H1 (cell line): ENCODE measurements around the gene OSBPL6. TPM values are rescaled to one million over a fixed set of nuclear protein-coding genes. Genes with fewer than 3 reads are reported as not detected.
A peak's percentile ranks its signal among the peaks of the same experiment; 100 is the strongest.

Source experiments
- CTCF ChIA-PET: fragments of 300-600 bp; sonication (Branson Sonifier 250); formaldehyde crosslinking; loops from one replicate; lab custom pipeline; 2021; ENCODE audit not compliant: partially characterized antibody; lab: Charles Lee
- POLR2A ChIA-PET: fragments of 300-600 bp; sonication (Branson Sonifier 250); formaldehyde crosslinking; loops from one replicate; lab custom pipeline; 2021; ENCODE audit warnings: inconsistent platforms; ENCODE audit not compliant: partially characterized antibody; lab: Charles Lee
- DNase-seq, 2 experiments: peaks; one replicate each; pipeline versions ENCODE4 v3.0.0 to v3.0.0-alpha.2; 2010 to 2022; ENCODE audit warnings: low spot score in 2 of 2, low read depth in 1 of 2, mixed read lengths in 1 of 2
- FAIRE-seq: peaks from 2 replicates; lab custom pipeline; 2011; peaks lifted over from hg19 to GRCh38; lab: Jason Lieb, UNC
- H2AFZ ChIP-seq: 2 replicates; pipeline ENCODE4 v1.8.1; 2012; ENCODE audit warnings: low read length, inconsistent platforms
- H2AK5ac ChIP-seq: 2 replicates; pipeline ENCODE4 v1.6.1; 2013; ENCODE audit warnings: low read depth, low read length
- H2BK120ac ChIP-seq: replicated peaks from 2 replicates; pipeline ENCODE3; 2013; ENCODE audit warnings: low read depth, low read length, inconsistent platforms
- H2BK12ac ChIP-seq: 2 replicates; pipeline ENCODE4 v1.6.1; 2013; ENCODE audit warnings: low read depth, low read length
- H2BK15ac ChIP-seq: 2 replicates; pipeline ENCODE4 v1.6.1; 2013; ENCODE audit warnings: low read length
- H2BK20ac ChIP-seq: 2 replicates; pipeline ENCODE4 v1.6.1; 2013; ENCODE audit warnings: low read length
- H2BK5ac ChIP-seq: 2 replicates; pipeline ENCODE4 v1.6.1; 2013; ENCODE audit warnings: low read depth, low read length
- H3K14ac ChIP-seq: 2 replicates; pipeline ENCODE4 v1.6.1; 2013; ENCODE audit warnings: inconsistent platforms; ENCODE audit not compliant: insufficient read length
- H3K18ac ChIP-seq: 2 replicates; pipeline ENCODE4 v1.6.1; 2013; ENCODE audit warnings: low read length; ENCODE audit errors: extremely low read depth
- H3K23ac ChIP-seq: 2 replicates; pipeline ENCODE4 v1.6.1; 2013; ENCODE audit warnings: inconsistent platforms; ENCODE audit not compliant: insufficient read length
- H3K23me2 ChIP-seq: 2 replicates; pipeline ENCODE4 v1.6.1; 2013; ENCODE audit warnings: low read depth, low read length
- H3K27ac ChIP-seq: 2 replicates; pipeline ENCODE4 v1.6.1; 2011; ENCODE audit warnings: low read depth, low read length, inconsistent platforms
- H3K27me3 ChIP-seq, 4 experiments: replicated peaks in 1 of 4; 1 replicate in 1 of 4; 2 replicates in 3 of 4; pipeline versions ENCODE4 v1.6.1 to v1.8.1; 2011 to 2013; ENCODE audit warnings: low read length in 3 of 4, mild to moderate bottlenecking in 3 of 4, inconsistent platforms in 2 of 4, mixed read lengths in 2 of 4, moderate library complexity in 1 of 4; ENCODE audit not compliant: control insufficient read depth in 3 of 4, insufficient read depth in 3 of 4; ENCODE audit errors: extremely low read depth in 1 of 4
- H3K36me3 ChIP-seq, 4 experiments: 2 replicates each; pipeline versions ENCODE4 v1.6.1 to v1.8.1; 2011 to 2013; ENCODE audit warnings: mild to moderate bottlenecking in 4 of 4, low read length in 3 of 4, moderate library complexity in 2 of 4, control low read depth in 1 of 4, inconsistent platforms in 1 of 4; ENCODE audit not compliant: insufficient read depth in 4 of 4, control insufficient read depth in 2 of 4
- H3K4ac ChIP-seq: replicated peaks from 2 replicates; pipeline ENCODE3; 2013; ENCODE audit warnings: low read length, low read depth, mixed read lengths, inconsistent platforms; ENCODE audit not compliant: insufficient read length
- H3K4me1 ChIP-seq, 4 experiments: replicated peaks in 1 of 4; 1 replicate in 1 of 4; 2 replicates in 3 of 4; pipeline versions ENCODE4 v1.6.1 to v1.8.1; 2011 to 2013; ENCODE audit warnings: low read length in 3 of 4, inconsistent platforms in 2 of 4, mixed read lengths in 1 of 4; ENCODE audit not compliant: insufficient read depth in 4 of 4, control insufficient read depth in 3 of 4
- H3K4me2 ChIP-seq, 2 experiments: 2 replicates each; pipeline versions ENCODE4 v1.6.1 to v1.8.1; 2011 to 2013; ENCODE audit warnings: low read depth in 2 of 2, low read length in 2 of 2, control low read depth in 1 of 2, inconsistent platforms in 1 of 2, mild to moderate bottlenecking in 1 of 2; ENCODE audit not compliant: insufficient read depth in 1 of 2
- H3K4me3 ChIP-seq, 4 experiments: fragments of 200-600, 300-600 bp in 1 of 4; sonication (generic), shearing (Covaris generic), sonication (Bioruptor Twin) in 1 of 4; 2 replicates each; pipeline versions ENCODE4 v1.5.1 to v1.8.1; 2011 to 2016; ENCODE audit warnings: low read length in 4 of 4, low read depth in 3 of 4, control low read depth in 2 of 4, inconsistent platforms in 2 of 4, mild to moderate bottlenecking in 2 of 4, mixed read lengths in 1 of 4, moderate library complexity in 1 of 4; ENCODE audit not compliant: insufficient read depth in 2 of 4; ENCODE audit errors: extremely low read depth in 1 of 4
- H3K56ac ChIP-seq: replicated peaks from 2 replicates; pipeline ENCODE3; 2013; ENCODE audit warnings: low read depth, mild to moderate bottlenecking, mixed read lengths, low read length, inconsistent platforms; ENCODE audit not compliant: insufficient read length
- H3K79me1 ChIP-seq: 2 replicates; pipeline ENCODE4 v1.6.1; 2013; ENCODE audit warnings: low read depth, low read length, control low read depth
- H3K79me2 ChIP-seq, 2 experiments: 2 replicates each; pipeline versions ENCODE4 v1.6.1 to v1.8.1; 2012 to 2013; ENCODE audit warnings: low read length in 2 of 2, mild to moderate bottlenecking in 2 of 2, inconsistent platforms in 1 of 2; ENCODE audit not compliant: insufficient read depth in 2 of 2, control insufficient read depth in 1 of 2
- H3K9ac ChIP-seq, 4 experiments: replicated peaks in 1 of 4; 1 replicate in 1 of 4; 2 replicates in 3 of 4; pipeline versions ENCODE4 v1.6.1 to v1.8.1; 2011 to 2013; ENCODE audit warnings: low read depth in 3 of 4, low read length in 3 of 4, control low read depth in 2 of 4, mild to moderate bottlenecking in 2 of 4, moderate library complexity in 2 of 4, inconsistent platforms in 1 of 4; ENCODE audit errors: extremely low read depth in 1 of 4
- H3K9me3 ChIP-seq, 2 experiments: 2 replicates each; pipeline versions ENCODE4 v1.6.1 to v1.8.1; 2012 to 2013; ENCODE audit warnings: mild to moderate bottlenecking in 2 of 2, moderate library complexity in 2 of 2, control low read depth in 1 of 2, inconsistent platforms in 1 of 2, low read depth in 1 of 2, low read length in 1 of 2, mixed read lengths in 1 of 2; ENCODE audit not compliant: insufficient read depth in 2 of 2
- H4K20me1 ChIP-seq, 2 experiments: replicated peaks in 1 of 2; 2 replicates each; pipeline versions ENCODE3 to v1.8.1; 2011 to 2013; ENCODE audit warnings: inconsistent platforms in 2 of 2, low read length in 2 of 2, mild to moderate bottlenecking in 1 of 2; ENCODE audit not compliant: insufficient read depth in 2 of 2, control insufficient read depth in 1 of 2
- H4K5ac ChIP-seq: 2 replicates; pipeline ENCODE4 v1.6.1; 2013; ENCODE audit warnings: low read length, low read depth, mixed read lengths, inconsistent platforms; ENCODE audit not compliant: insufficient read length
- H4K8ac ChIP-seq: 2 replicates; pipeline ENCODE4 v1.8.0; 2013; ENCODE audit warnings: mild to moderate bottlenecking, moderate library complexity, low read length, inconsistent platforms; ENCODE audit not compliant: insufficient read depth; ENCODE audit errors: extremely low read depth
- H4K91ac ChIP-seq: replicated peaks from 2 replicates; pipeline ENCODE3; 2013; ENCODE audit warnings: low read length, mixed read lengths, inconsistent platforms; ENCODE audit not compliant: insufficient read length
- BACH1 ChIP-seq: IDR thresholded peaks from 2 replicates; pipeline ENCODE4 v1.6.1; 2012; ENCODE audit warnings: low read length, improper control_type of control experiment
- BCL11A ChIP-seq, 2 experiments: IDR thresholded peaks; one replicate each; pipeline ENCODE4 v1.6.1; 2011; ENCODE audit warnings: low read depth in 2 of 2, low read length in 2 of 2, mild to moderate bottlenecking in 2 of 2
- CBX5 ChIP-seq: fragments of 300-800, 300-1000 bp; sonication (generic); IDR thresholded peaks from 2 replicates; pipeline ENCODE4 v1.7.1; 2016; ENCODE audit warnings: antibody characterized with exemption, low read length, low read depth
- EGR1 ChIP-seq: IDR thresholded peaks from 2 replicates; pipeline ENCODE4 v1.6.1; 2011; ENCODE audit warnings: low read depth, low read length, borderline replicate concordance
- SP1 ChIP-seq: IDR thresholded peaks from 2 replicates; pipeline ENCODE4 v1.6.1; 2011; ENCODE audit warnings: low read depth, low read length
- SP2 ChIP-seq: IDR thresholded peaks from 2 replicates; pipeline ENCODE4 v1.6.1; 2012; ENCODE audit warnings: mild to moderate bottlenecking, low read length, inconsistent platforms
- SP4 ChIP-seq: IDR thresholded peaks from 2 replicates; pipeline ENCODE4 v1.6.1; 2012; ENCODE audit warnings: low read length, inconsistent platforms
- TCF12 ChIP-seq: IDR thresholded peaks from 2 replicates; pipeline ENCODE4 v1.6.1; 2011; ENCODE audit warnings: low read depth, mild to moderate bottlenecking, low read length
- WGBS, 2 experiments: shearing (Covaris generic) in 1 of 2; methylation state at CpG; one replicate each; pipeline versions ENCODE4 v1.1.6 to v1.1.7; 2013 to 2015; ENCODE audit warnings: low lambda C conversion rate in 2 of 2, mixed read lengths in 2 of 2, inconsistent platforms in 1 of 2, low coverage in 1 of 2, missing lambda C conversion rate in 1 of 2; ENCODE audit not compliant: insufficient replicate concordance in 2 of 2, insufficient coverage in 1 of 2, insufficient read length in 1 of 2; ENCODE audit errors: extremely low coverage in 1 of 2, missing lambda C conversion rate in 1 of 2; 5-methylcytosine and 5-hydroxymethylcytosine counted together
- polyA plus RNA-seq, 7 experiments: library from polyadenylated mRNA; depleted of rRNA in 3 of 7; stranded (reverse) in 5 of 7; unstranded in 2 of 7; fragments of >200 nt in 5 of 7; fragments of 200-250 nt in 2 of 7; gene quantifications; 1 replicate in 5 of 7; 2 replicates in 1 of 7; 4 replicates in 1 of 7; pipeline versions ENCODE4 v1.2.1 to v1.2.3, GENCODE V29; 2011 to 2013; ENCODE audit warnings: missing spikeins in 2 of 7, mixed read lengths in 2 of 7
- total RNA-seq: library from RNA; stranded (reverse); fragmentation: NEBNext Ultra II Directional; extraction: Animal tissue kit (Norgen Biotek cat#: 25700); gene quantifications from 2 replicates; pipeline ENCODE4 v1.2.1, GENCODE V29; 2021
- TF ChIP-seq, protein P1 (sequence below), 3 experiments: IDR thresholded peaks; 1 replicate in 2 of 3; 2 replicates in 1 of 3; pipeline versions ENCODE4 v1.5.1 to v1.6.1; 2011; ENCODE audit warnings: low read length in 3 of 3, mild to moderate bottlenecking in 3 of 3, inconsistent platforms in 2 of 3, low read depth in 1 of 3, moderate library complexity in 1 of 3; ENCODE audit not compliant: insufficient read depth in 1 of 3; ENCODE audit errors: control extremely low read depth in 1 of 3

OSBPL6 gene
- total and polyA plus RNA-seq, 2 of the 8 experiments (the other 6 are each of a cell fraction or from before 2014, with no cell fraction given) = 1.7 to 5.6 TPM

DNA sequence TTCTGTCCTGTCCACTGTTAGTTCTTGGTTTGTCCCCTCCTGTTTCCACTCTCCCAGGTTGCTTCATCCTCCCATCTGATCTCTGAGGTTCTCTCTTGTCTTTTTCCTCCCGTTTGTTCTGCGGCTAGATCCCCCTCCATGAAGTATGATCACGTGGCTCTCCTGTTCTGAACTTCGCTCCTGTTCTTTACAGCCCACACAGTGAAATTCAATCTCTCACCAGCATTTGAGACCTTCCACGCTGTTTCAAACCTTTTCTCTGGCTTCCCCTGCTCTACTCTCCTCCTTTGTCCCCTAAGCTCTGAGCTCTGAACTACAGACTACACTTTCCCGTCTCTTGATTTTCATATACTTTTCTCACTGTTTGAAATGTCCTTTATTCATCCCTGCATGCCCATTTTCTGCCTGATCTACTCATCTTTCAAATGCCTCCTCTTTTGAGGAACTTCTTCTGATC lies 83.5 kb downstream of the OSBPL6 start:
- peak overlapping the region; percentile 82; the same call in 1 of the 2 replicates for H2AFZ ChIP-seq
- no peaks in the 10 kb centered on the region; the same call in 1 of the 2 replicates for H3K23me2 ChIP-seq
- no peak overlapping the region for H2BK20ac ChIP-seq
- H4K91ac ChIP-seq = no peak overlapping the region
- no peak overlapping the region for H3K4me3 ChIP-seq
- no peak overlapping the region for H2BK5ac ChIP-seq
- POLR2A ChIA-PET = interaction anchor here (1.2 kb wide), 1 partner anchor 136 kb away, joined by 5 read pairs; no protein-coding TSS in a partner anchor
- 58% methylated on average over 6 of the region's 6 CpGs; no CpG with 5 or more reads in 1 of the 2 experiments for WGBS, 2 experiments
- H3K4ac ChIP-seq = no peak overlapping the region
- peak overlapping the region; percentile 68 for H2BK12ac ChIP-seq
- no peak overlapping the region for H2BK15ac ChIP-seq
- CTCF ChIA-PET = interaction anchor here (0.6 to 1.4 kb wide), 4 partner anchors 19 to 165 kb away, joined by 3 to 4 read pairs (median 3); no protein-coding TSS in a partner anchor
- no peak overlapping the region for H3K14ac ChIP-seq
- peak overlapping the region; percentile 52; the same call in 1 of the 2 replicates for H3K18ac ChIP-seq
- H3K36me3 ChIP-seq = no peaks in the 10 kb centered on the region
- H2AK5ac ChIP-seq = peak overlapping the region; percentile 28; the same call in 1 of the 2 replicates
- H3K23ac ChIP-seq = no peak overlapping the region
- DNase-seq (no peak), FAIRE-seq (no peak)
- no peaks in the 10 kb centered on the region for H3K79me1 ChIP-seq
- H3K27ac ChIP-seq = no peak overlapping the region
- no peaks in the 10 kb centered on the region for H4K20me1 ChIP-seq
- no peak overlapping the region for H3K56ac ChIP-seq
- H3K4me2 ChIP-seq = no peak overlapping the region
- H3K27me3 ChIP-seq = no peaks in the 10 kb centered on the region
- peaks cover 2 to 10% (median 4%) of the 10 kb centered on the region in 4 experiments; a peak in 4 of 7 replicates for H3K4me1 ChIP-seq
- TF ChIP-seq TCF12 = no peak
- no peak for TF ChIP-seq SP2
- TF ChIP-seq EGR1 = no peak
- TF ChIP-seq SP4 = no peak
- TF ChIP-seq BACH1 = no peak
- no peak for TF ChIP-seq CBX5
- TF ChIP-seq BCL11A (IDR thresholded peaks at IDR 0.05; ENCODE audit: low read depth in 2 of 2, low read length in 2 of 2) = no peak
- TF ChIP-seq SP1 = no peak
- TF ChIP-seq, protein P1, sequence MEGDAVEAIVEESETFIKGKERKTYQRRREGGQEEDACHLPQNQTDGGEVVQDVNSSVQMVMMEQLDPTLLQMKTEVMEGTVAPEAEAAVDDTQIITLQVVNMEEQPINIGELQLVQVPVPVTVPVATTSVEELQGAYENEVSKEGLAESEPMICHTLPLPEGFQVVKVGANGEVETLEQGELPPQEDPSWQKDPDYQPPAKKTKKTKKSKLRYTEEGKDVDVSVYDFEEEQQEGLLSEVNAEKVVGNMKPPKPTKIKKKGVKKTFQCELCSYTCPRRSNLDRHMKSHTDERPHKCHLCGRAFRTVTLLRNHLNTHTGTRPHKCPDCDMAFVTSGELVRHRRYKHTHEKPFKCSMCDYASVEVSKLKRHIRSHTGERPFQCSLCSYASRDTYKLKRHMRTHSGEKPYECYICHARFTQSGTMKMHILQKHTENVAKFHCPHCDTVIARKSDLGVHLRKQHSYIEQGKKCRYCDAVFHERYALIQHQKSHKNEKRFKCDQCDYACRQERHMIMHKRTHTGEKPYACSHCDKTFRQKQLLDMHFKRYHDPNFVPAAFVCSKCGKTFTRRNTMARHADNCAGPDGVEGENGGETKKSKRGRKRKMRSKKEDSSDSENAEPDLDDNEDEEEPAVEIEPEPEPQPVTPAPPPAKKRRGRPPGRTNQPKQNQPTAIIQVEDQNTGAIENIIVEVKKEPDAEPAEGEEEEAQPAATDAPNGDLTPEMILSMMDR (IDR thresholded peaks at IDR 0.05; ENCODE audit: control extremely low read depth in 1 of 3, insufficient read depth in 1 of 3, low read depth in 1 of 3, low read length in 3 of 3) = no peak
- H4K5ac ChIP-seq = no peak overlapping the region
- H3K9me3 ChIP-seq = no peaks in the 10 kb centered on the region
- H3K9ac ChIP-seq = no peak overlapping the region
- H3K79me2 ChIP-seq = no peaks in the 10 kb centered on the region
- H4K8ac ChIP-seq = no peak overlapping the region
- H2BK120ac ChIP-seq = no peak overlapping the region
